GM12872 (cell line): ENCODE measurements around the gene CCDC175.

Source experiments
- CTCF ChIP-seq: IDR thresholded peaks from 3 replicates; pipeline ENCODE4 v1.5.1; 2011; ENCODE audit warnings: low read depth, mild to moderate bottlenecking, low read length, moderate library complexity; ENCODE audit not compliant: insufficient read depth

The CCDC175 gene

DNA sequence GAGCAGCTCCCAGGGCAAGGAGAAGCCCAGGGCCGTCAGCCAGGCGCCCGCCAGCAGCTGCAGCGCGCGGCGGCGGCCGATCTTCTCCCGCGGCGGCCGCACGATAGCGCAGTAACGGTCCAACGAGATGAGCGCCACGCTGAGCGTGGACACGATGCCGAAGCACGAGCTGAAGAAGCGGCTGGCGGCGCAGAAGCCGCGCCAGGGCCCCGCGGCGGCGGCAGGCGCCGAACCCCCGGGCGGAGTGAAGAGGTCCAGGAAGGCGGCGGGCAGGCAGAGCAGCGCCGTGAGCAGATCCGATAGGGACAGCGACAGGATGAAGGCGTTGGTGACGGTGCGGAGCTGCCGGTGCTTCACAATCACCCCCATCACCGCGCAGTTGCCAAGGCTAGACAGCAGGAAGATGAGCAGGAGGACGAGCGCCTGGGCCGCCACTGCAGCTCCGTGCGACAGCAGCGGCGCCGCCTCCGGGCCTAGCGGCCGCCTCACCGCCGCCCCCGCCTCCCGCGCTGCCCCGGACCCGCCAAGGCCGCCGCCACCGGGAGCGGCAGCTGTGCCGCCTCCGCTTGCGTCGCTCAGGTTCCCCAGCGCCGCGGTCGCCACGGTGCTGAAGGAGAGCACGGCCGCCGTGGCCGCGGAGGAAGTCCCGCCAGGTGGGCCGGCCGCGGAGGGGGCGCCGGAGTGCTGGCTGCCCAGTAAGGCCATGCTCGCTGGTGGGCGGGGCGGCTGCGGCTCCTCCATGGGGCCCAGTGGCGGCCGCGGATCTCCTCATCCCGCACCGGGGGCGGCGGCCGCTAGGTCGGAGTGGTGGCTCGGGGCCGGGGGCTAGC is 111.9 kb downstream of the CCDC175 start:
- TF ChIP-seq CTCF: no peak

- no peak for TF ChIP-seq CTCF
Measured at GRCh38 chr14:59463787-59464485, 112.7 kb downstream of the CCDC175 start.

- TF ChIP-seq CTCF: no peak
Measured at GRCh38 chr14:59461891-59462290, 114.7 kb downstream of the CCDC175 start.

GRCh38 chr14:59460378-59460777 is 116.2 kb downstream of the CCDC175 start:
- no peak for TF ChIP-seq CTCF

DNA sequence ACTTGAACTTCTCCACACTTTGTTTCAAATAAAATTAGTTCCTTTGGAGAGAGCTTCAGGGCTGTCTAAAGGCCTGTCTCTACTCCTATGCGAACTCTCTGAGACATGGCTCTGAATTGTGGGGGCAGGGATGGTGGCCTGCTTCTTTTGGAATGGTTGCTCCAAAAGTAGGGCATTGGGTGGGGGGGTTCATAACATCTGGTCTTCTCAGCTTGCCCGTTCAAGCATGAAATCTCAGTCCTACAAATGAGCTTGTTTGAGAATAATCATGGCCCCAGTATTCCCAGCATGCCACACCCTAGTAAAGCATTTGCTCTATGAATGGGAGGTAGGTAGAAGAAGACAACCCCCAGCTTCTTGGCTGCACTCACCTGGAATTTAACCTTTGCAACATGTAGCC is 118.1 kb downstream of the CCDC175 start:
- TF ChIP-seq CTCF: no peak

DNA sequence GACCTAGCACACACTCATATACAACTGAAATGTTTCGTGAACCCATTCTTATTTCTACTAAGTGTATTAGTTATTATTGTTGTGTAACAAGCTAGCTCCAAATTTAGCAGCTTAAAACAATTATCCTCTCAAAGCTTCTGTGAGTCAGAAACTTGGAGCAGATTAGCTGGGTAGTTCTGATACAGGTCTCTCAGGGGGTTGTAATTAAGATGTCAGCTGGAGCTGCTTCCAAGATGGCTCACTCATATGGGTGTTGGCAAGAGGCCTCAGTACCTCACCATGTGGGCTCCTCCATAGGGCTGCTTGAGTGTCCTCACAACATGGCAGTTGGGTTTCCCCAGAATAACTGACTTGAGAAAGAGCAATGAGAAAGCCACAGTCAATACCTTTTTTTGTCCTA is 121.2 kb downstream of the CCDC175 start:
- no peak for TF ChIP-seq CTCF
